Smooth muscle cell (in vitro differentiated cells): Measurements from ENCODE around the gene SYK. TPM values are rescaled to one million over a fixed set of nuclear protein-coding genes. Genes with fewer than 3 reads are reported as not detected.
"Not testable (repeated sequence)": the region's sequence is repeated elsewhere in the genome, so short reads cannot be mapped to it uniquely, and the experiment has no call there.

Source experiments
- DNase-seq: peaks from one replicate; lab custom pipeline; 2025; ENCODE audit not compliant: unreplicated experiment; lab: John Stamatoyannopoulos, UW
- H2AFZ ChIP-seq: fragments of 200-600 bp; sonication (generic); 2 replicates; pipeline ENCODE4 v1.6.0; 2016; ENCODE audit warnings: antibody characterized with exemption, low read depth, mild to moderate bottlenecking
- H3F3A ChIP-seq: fragments of 200-600 bp; sonication (generic); 2 replicates; pipeline ENCODE4 v1.6.0; 2017; ENCODE audit warnings: antibody characterized with exemption, low read depth
- H3K27ac ChIP-seq: fragments of 200-600 bp; sonication (generic); 2 replicates; pipeline ENCODE4 v1.5.1; 2016; ENCODE audit warnings: low read depth, mild to moderate bottlenecking
- H3K27me3 ChIP-seq: fragments of 200-600 bp; sonication (generic); 2 replicates; pipeline ENCODE4 v1.6.1; 2016; ENCODE audit warnings: low read depth, mild to moderate bottlenecking
- H3K36me3 ChIP-seq: fragments of 200-600 bp; sonication (generic); 2 replicates; pipeline ENCODE4 v1.5.1; 2016; ENCODE audit warnings: low read depth
- H3K4me1 ChIP-seq: fragments of 200-600 bp; sonication (generic); 2 replicates; pipeline ENCODE4 v1.5.1; 2016; ENCODE audit warnings: low read depth
- H3K4me2 ChIP-seq: fragments of 200-600 bp; sonication (generic); 2 replicates; pipeline ENCODE4 v1.6.0; 2016; ENCODE audit warnings: mild to moderate bottlenecking
- H3K4me3 ChIP-seq: fragments of 200-600 bp; sonication (generic); 2 replicates; pipeline ENCODE4 v1.5.1; 2016; ENCODE audit warnings: mild to moderate bottlenecking
- H3K79me2 ChIP-seq: fragments of 200-600 bp; sonication (generic); 2 replicates; pipeline ENCODE4 v1.6.0; 2016; ENCODE audit warnings: low read depth, mild to moderate bottlenecking
- H3K9ac ChIP-seq: fragments of 200-600 bp; sonication (generic); 2 replicates; pipeline ENCODE4 v1.6.0; 2016; ENCODE audit warnings: low read depth
- H3K9me3 ChIP-seq: fragments of 200-600 bp; sonication (generic); replicated peaks from 2 replicates; pipeline ENCODE4 v1.5.1; 2016; ENCODE audit warnings: low read depth
- H4K20me1 ChIP-seq: fragments of 200-600 bp; sonication (generic); 2 replicates; pipeline ENCODE4 v1.6.0; 2016; ENCODE audit warnings: low read depth
- CTCF ChIP-seq: fragments of 200-600 bp; sonication (generic); IDR thresholded peaks from 2 replicates; pipeline ENCODE4 v1.5.1; 2017; ENCODE audit warnings: borderline replicate concordance, mild to moderate bottlenecking, antibody characterized with exemption; ENCODE audit not compliant: insufficient read depth, poor library complexity, severe bottlenecking
- WGBS: methylation state at CpG from one replicate; pipeline ENCODE4 v1.1.7; 2016; ENCODE audit warnings: low lambda C conversion rate; 5-methylcytosine and 5-hydroxymethylcytosine counted together
- polyA plus RNA-seq: library from polyadenylated mRNA; unstranded; fragments of >200 nt; fragmentation: Nextera tagmentation; extraction: Ambion mirVana; gene quantifications from 2 replicates; pipeline ENCODE4 v1.2.1, GENCODE V29; 2016
- total RNA-seq: library from RNA; depleted of rRNA; stranded (reverse); fragments of >200 nt; gene quantifications from 2 replicates; pipeline ENCODE4 v1.2.3, GENCODE V29; 2014

The SYK gene
- total and polyA plus RNA-seq, 2 experiments from 2014 or later: 0.09 TPM; not detected in 1

GRCh38 chr9:90789408-90789807 is 12.2 kb upstream of the SYK start:
- no peak for TF ChIP-seq CTCF
- H3K9me3 ChIP-seq: no peaks in the 10 kb centered on the region
- WGBS: 88% methylated on average over 4 of the region's 4 CpGs
- no peak overlapping the region for H2AFZ ChIP-seq
- H3K4me3 ChIP-seq: no peak overlapping the region
- H3K9ac ChIP-seq: no peak overlapping the region
- H3K4me2 ChIP-seq: no peak overlapping the region
- no peak for DNase-seq
- H3K4me1 ChIP-seq: no peaks in the 10 kb centered on the region
- H3K27ac ChIP-seq: no peak overlapping the region
- H3F3A ChIP-seq: no peaks in the 10 kb centered on the region
- no peaks in the 10 kb centered on the region for H3K79me2 ChIP-seq
- no peaks in the 10 kb centered on the region for H4K20me1 ChIP-seq
- H3K36me3 ChIP-seq: no peaks in the 10 kb centered on the region
- peaks cover 6% of the 10 kb centered on the region for H3K27me3 ChIP-seq

DNA sequence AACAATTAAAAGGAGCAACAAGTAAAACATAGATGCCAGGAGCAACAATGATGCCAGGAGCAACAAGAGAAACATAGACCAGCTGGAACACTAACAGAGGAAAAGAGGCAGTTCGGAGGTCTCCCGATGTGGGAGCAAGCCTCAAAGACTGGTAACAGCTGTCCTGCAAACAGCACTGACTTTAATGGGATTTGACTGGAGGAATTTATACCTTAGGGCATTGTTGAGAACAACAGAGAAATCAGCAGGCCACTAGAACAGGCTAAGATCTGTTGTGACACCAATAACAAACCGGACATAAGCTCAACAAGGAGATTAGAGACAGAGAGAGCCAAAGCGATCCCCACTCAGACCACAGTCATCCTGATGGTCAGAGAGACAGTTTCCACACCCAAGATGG is 11.8 kb upstream of the SYK start:
- WGBS: 75% methylated on average over 4 of the region's 4 CpGs
- H3K4me2 ChIP-seq: no peak overlapping the region
- no peaks in the 10 kb centered on the region for H3K4me1 ChIP-seq
- H3K27me3 ChIP-seq: peaks cover 6% of the 10 kb centered on the region
- no peak overlapping the region for H3K4me3 ChIP-seq
- no peaks in the 10 kb centered on the region for H3K79me2 ChIP-seq
- no peaks in the 10 kb centered on the region for H4K20me1 ChIP-seq
- H2AFZ ChIP-seq: no peak overlapping the region
- no peaks in the 10 kb centered on the region for H3F3A ChIP-seq
- no peak overlapping the region for H3K27ac ChIP-seq
- no peak for DNase-seq
- H3K9ac ChIP-seq: no peak overlapping the region
- no peaks in the 10 kb centered on the region for H3K36me3 ChIP-seq
- H3K9me3 ChIP-seq: no peaks in the 10 kb centered on the region
- TF ChIP-seq CTCF: no peak

- not testable (repeated sequence) for H4K20me1 ChIP-seq, H2AFZ ChIP-seq, H3K9me3 ChIP-seq, H3K27ac ChIP-seq, H3K36me3 ChIP-seq, DNase-seq, H3K9ac ChIP-seq, H3K4me1 ChIP-seq, H3K4me2 ChIP-seq, H3F3A ChIP-seq, H3K4me3 ChIP-seq, H3K79me2 ChIP-seq, H3K27me3 ChIP-seq
- no CpG with 5 or more reads among the region's 3 CpGs for WGBS
These were observed 8.6 kb upstream of the SYK start for GRCh38 chr9:90793024-90793423.

GRCh38 chr9:90793729-90794128 is 7.9 kb upstream of the SYK start:
- H3K36me3 ChIP-seq: no peaks in the 10 kb centered on the region
- no peak for TF ChIP-seq CTCF
- H3K4me1 ChIP-seq: no peaks in the 10 kb centered on the region
- H4K20me1 ChIP-seq: no peaks in the 10 kb centered on the region
- no peak overlapping the region for H3K9ac ChIP-seq
- H3K9me3 ChIP-seq: no peaks in the 10 kb centered on the region
- no peak overlapping the region for H3K4me2 ChIP-seq
- no peaks in the 10 kb centered on the region for H3F3A ChIP-seq
- H3K4me3 ChIP-seq: no peak overlapping the region
- no peaks in the 10 kb centered on the region for H3K79me2 ChIP-seq
- H3K27ac ChIP-seq: no peak overlapping the region
- WGBS: 85% methylated on average over 2 of the region's 2 CpGs
- peaks cover 15% of the 10 kb centered on the region for H3K27me3 ChIP-seq
- DNase-seq: no peak
- H2AFZ ChIP-seq: no peak overlapping the region
